ENCODE measurements around the gene ABCA7. TPM values are rescaled to one million over a fixed set of nuclear protein-coding genes. Genes with fewer than 3 reads are reported as not detected.
A peak's percentile ranks its signal among the peaks of the same experiment; 100 is the strongest.

The ABCA7 gene
- total and polyA plus RNA-seq, 3 donors from 2014 or later = 7.3 to 14.6 (median 12.1) TPM

- no peaks in the 10 kb centered on the region for H3K36me3 ChIP-seq (ENCODE audit: low read depth, missing control alignments)
- no peaks in the 10 kb centered on the region for H3K27me3 ChIP-seq
- DNase-seq = peak; percentile 82
- peak within 1 kb of the TSS; percentile 61 to 64 for H3K4me3 ChIP-seq
- intact Hi-C loops (cut with DNase I; ENCODE audit: low total_unique reads) = no loop called here
- H3K27ac ChIP-seq = peak within 1 kb of the TSS; percentile 75 to 89
- WGBS, 2 donors = 5 to 39% methylated on average over 5 to 41 of the region's 63 CpGs
- H3K9me3 ChIP-seq = no peaks in the 10 kb centered on the region
- no peak for TF ChIP-seq CTCF (IDR thresholded peaks at IDR 0.05)
- peak; percentile 48 for TF ChIP-seq POLR2A (IDR thresholded peaks at IDR 0.05)
- peaks cover 20% of the 10 kb centered on the region for H3K4me1 ChIP-seq
Observed at GRCh38 chr19:1025960-1026782, 13.7 kb upstream of the ABCA7 start, which contains the start of gene CNN2. TSS of gene CNN2 (plus strand) at chr19:1026608. CDS start at chr19:1026662, 54 bp downstream.

- peak overlapping the region; percentile 61 to 64 for H3K4me3 ChIP-seq
- H3K36me3 ChIP-seq (ENCODE audit: low read depth, missing control alignments) = no peaks in the 10 kb centered on the region
- no peaks in the 10 kb centered on the region for H3K27me3 ChIP-seq
- 1 to 5% methylated on average over 17 to 30 of the region's 36 CpGs for WGBS, 2 donors
- intact Hi-C loops (cut with DNase I; ENCODE audit: low total_unique reads) = no loop called here
- DNase-seq = no peak
- no peaks in the 10 kb centered on the region for H3K9me3 ChIP-seq
- peak overlapping the region; percentile 75 to 89 for H3K27ac ChIP-seq
- TF ChIP-seq CTCF (IDR thresholded peaks at IDR 0.05) (no peak), POLR2A (IDR thresholded peaks at IDR 0.05) (no peak)
- H3K4me1 ChIP-seq = peaks cover 17% of the 10 kb centered on the region
Observed at GRCh38 chr19:1026783-1027649, 12.9 kb upstream of the ABCA7 start.

- H3K36me3 ChIP-seq (ENCODE audit: low read depth, missing control alignments) = no peaks in the 10 kb centered on the region
- WGBS, 2 donors = 0 to 8% methylated on average over 10 to 12 of the region's 16 CpGs
- no peaks in the 10 kb centered on the region for H3K9me3 ChIP-seq
- intact Hi-C loops (cut with DNase I; ENCODE audit: low total_unique reads) = no loop called here
- peaks cover 15% of the 10 kb centered on the region for H3K4me1 ChIP-seq
- H3K4me3 ChIP-seq = peak overlapping the region; percentile 61 to 64
- DNase-seq = no peak
- H3K27ac ChIP-seq = peak overlapping the region; percentile 75 to 89
- TF ChIP-seq POLR2A (IDR thresholded peaks at IDR 0.05) (no peak), CTCF (IDR thresholded peaks at IDR 0.05) (no peak)
- H3K27me3 ChIP-seq = no peaks in the 10 kb centered on the region
Observed at GRCh38 chr19:1027650-1028061, 12.3 kb upstream of the ABCA7 start.

- TF ChIP-seq CTCF (IDR thresholded peaks at IDR 0.05) = no peak
- no peak for TF ChIP-seq POLR2A (IDR thresholded peaks at IDR 0.05)
- H3K9me3 ChIP-seq = no peaks in the 10 kb centered on the region
- intact Hi-C loops (cut with DNase I; ENCODE audit: low total_unique reads) = no loop called here
- 1 to 8% methylated on average over 7 to 51 of the region's 58 CpGs for WGBS, 2 donors
- no peaks in the 10 kb centered on the region for H3K27me3 ChIP-seq
- peak overlapping the region; percentile 61 to 64 for H3K4me3 ChIP-seq
- H3K4me1 ChIP-seq = peaks cover 11% of the 10 kb centered on the region
- peak overlapping the region; percentile 75 to 89 for H3K27ac ChIP-seq
- H3K36me3 ChIP-seq (ENCODE audit: low read depth, missing control alignments) = no peaks in the 10 kb centered on the region
- peak; percentile 66 for DNase-seq
Observed at GRCh38 chr19:1028062-1028926, 11.6 kb upstream of the ABCA7 start.

Data from testis (tissue), 3 donors.